DMS 273 treated with DMSO at 0.1 percent for 48 hours (cell line): ENCODE data around the gene ZC3HAV1.
"Not testable (repeated sequence)": the region's sequence is repeated elsewhere in the genome, so short reads cannot be mapped to it uniquely, and the experiment has no call there.

Experiments used
- DNase-seq: peaks from one replicate; lab custom pipeline; 2025; lab: John Stamatoyannopoulos, UW

The ZC3HAV1 gene

GRCh38 chr7:139112316-139112715 is 2.8 kb upstream of the ZC3HAV1 start:
- no peak for DNase-seq

- no peak for DNase-seq
Measured at GRCh38 chr7:139111811-139112301, 2.3 kb upstream of the ZC3HAV1 start.

GRCh38 chr7:139111147-139111546 is 1.6 kb upstream of the ZC3HAV1 start:
- DNase-seq: no peak

- DNase-seq: no peak
Measured at GRCh38 chr7:139109983-139110411, 477 bp upstream of the ZC3HAV1 start.

- DNase-seq: no peak
Measured at GRCh38 chr7:139108266-139109187, 993 bp downstream of the ZC3HAV1 start.

GRCh38 chr7:139106959-139107358 is 2.6 kb downstream of the ZC3HAV1 start:
- no peak for DNase-seq

GRCh38 chr7:139106227-139106626 is 3.3 kb downstream of the ZC3HAV1 start:
- DNase-seq: not testable (repeated sequence)

- no peak for DNase-seq
Measured at GRCh38 chr7:139105484-139105883, 4.0 kb downstream of the ZC3HAV1 start.

- DNase-seq: no peak
Measured at GRCh38 chr7:139104091-139104450, 5.4 kb downstream of the ZC3HAV1 start.

GRCh38 chr7:139103057-139103815 is 6.3 kb downstream of the ZC3HAV1 start:
- DNase-seq: no peak

GRCh38 chr7:139101637-139102158 is 7.8 kb downstream of the ZC3HAV1 start:
- DNase-seq: not testable (repeated sequence)

GRCh38 chr7:139099172-139099947 is 10.2 kb downstream of the ZC3HAV1 start:
- DNase-seq: no peak

- no peak for DNase-seq
Measured at GRCh38 chr7:139095194-139095659, 14.3 kb downstream of the ZC3HAV1 start.

- DNase-seq: no peak
Measured at GRCh38 chr7:139094596-139094995, 14.9 kb downstream of the ZC3HAV1 start.

GRCh38 chr7:139094030-139094429 is 15.5 kb downstream of the ZC3HAV1 start:
- DNase-seq: no peak

GRCh38 chr7:139093512-139093911 is 16.0 kb downstream of the ZC3HAV1 start:
- DNase-seq: not testable (repeated sequence)

GRCh38 chr7:139092090-139092796 is 17.3 kb downstream of the ZC3HAV1 start:
- no peak for DNase-seq

- DNase-seq: no peak
Measured at GRCh38 chr7:139091677-139091996, 17.9 kb downstream of the ZC3HAV1 start.

GRCh38 chr7:139089118-139089517 is 20.4 kb downstream of the ZC3HAV1 start:
- DNase-seq: no peak

- DNase-seq: no peak
Measured at GRCh38 chr7:139088268-139088667, 21.3 kb downstream of the ZC3HAV1 start.

GRCh38 chr7:139087212-139087611 is 22.3 kb downstream of the ZC3HAV1 start:
- DNase-seq: no peak
